ENCODE data around the gene SNX30.
A peak's percentile ranks its signal among the peaks of the same experiment; 100 is the strongest.

SNX30 gene

GRCh38 chr9:112861155-112861554 is 110.6 kb downstream of the SNX30 start:
- no peak for DNase-seq

GRCh38 chr9:112861638-112862555 is 111.3 kb downstream of the SNX30 start:
- DNase-seq = no peak

- DNase-seq = peak; percentile 10
These were observed 112.7 kb downstream of the SNX30 start for GRCh38 chr9:112863214-112863613.

- DNase-seq = no peak
These were observed 113.2 kb downstream of the SNX30 start for GRCh38 chr9:112863746-112864145.

- no peak for DNase-seq
These were observed 113.8 kb downstream of the SNX30 start for GRCh38 chr9:112864403-112864802.

GRCh38 chr9:112864982-112865381 is 114.4 kb downstream of the SNX30 start:
- DNase-seq = no peak

- DNase-seq = peak; percentile 83
These were observed 116.2 kb downstream of the SNX30 start for GRCh38 chr9:112866662-112867274.

GRCh38 chr9:112867275-112867991 is 116.9 kb downstream of the SNX30 start:
- peak; percentile 87 for DNase-seq

- no peak for DNase-seq
These were observed 117.9 kb downstream of the SNX30 start for GRCh38 chr9:112868461-112868860.

GRCh38 chr9:112869041-112869529 is 118.5 kb downstream of the SNX30 start:
- no peak for DNase-seq

GRCh38 chr9:112869917-112870316 is 119.4 kb downstream of the SNX30 start:
- no peak for DNase-seq

- DNase-seq = no peak
These were observed 120.0 kb downstream of the SNX30 start for GRCh38 chr9:112870556-112870955.

- no peak for DNase-seq
These were observed 121.5 kb downstream of the SNX30 start for GRCh38 chr9:112872019-112872418.

GRCh38 chr9:112873773-112874405 is 123.3 kb downstream of the SNX30 start:
- no peak for DNase-seq

GRCh38 chr9:112878752-112879151 is 128.2 kb downstream of the SNX30 start:
- DNase-seq = no peak

- DNase-seq = no peak
These were observed 130.1 kb downstream of the SNX30 start for GRCh38 chr9:112880650-112881049.

GRCh38 chr9:112881331-112881730 is 130.8 kb downstream of the SNX30 start:
- no peak for DNase-seq

- peak; percentile 50 for DNase-seq
These were observed 133.5 kb downstream of the SNX30 start for GRCh38 chr9:112884101-112884500.

GRCh38 chr9:112884721-112885120 is 134.2 kb downstream of the SNX30 start:
- DNase-seq = no peak

GRCh38 chr9:112885324-112885723 is 134.8 kb downstream of the SNX30 start:
- no peak for DNase-seq

- DNase-seq = no peak
These were observed 135.8 kb downstream of the SNX30 start for GRCh38 chr9:112886351-112886750.

GRCh38 chr9:112887381-112887780 is 136.8 kb downstream of the SNX30 start:
- DNase-seq = no peak

All from fibroblast of upper back skin (primary cell).